ENCODE measurements around the gene ACADSB. TPM values are rescaled to one million over a fixed set of nuclear protein-coding genes. Genes with fewer than 3 reads are reported as not detected.

ACADSB gene
- total RNA-seq, 1 experiment from 2014 or later, result 11.9 TPM

GRCh38 chr10:123061865-123062264 lies 53.1 kb downstream of the ACADSB start:
- DNase-seq (ENCODE audit: unreplicated experiment), result no peak
- POLR2A ChIA-PET, result no interaction called here
- no TSS peak for BruUV-seq (replicated peaks)
- peaks cover 13% of the 10 kb centered on the region for H3K27me3 Mint-ChIP-seq (ENCODE audit: insufficient read depth, unreplicated experiment)
- H3K36me3 Mint-ChIP-seq (ENCODE audit: insufficient read depth, unreplicated experiment), result no peaks in the 10 kb centered on the region
- H3K4me1 Mint-ChIP-seq (ENCODE audit: insufficient read depth, unreplicated experiment), result no peaks in the 10 kb centered on the region
- H3K4me3 Mint-ChIP-seq (ENCODE audit: unreplicated experiment), result no peak overlapping the region
- CTCF ChIA-PET, result no interaction called here
- TF ChIP-seq CTCF (IDR thresholded peaks at IDR 0.05; ENCODE audit: unreplicated experiment), result no peak
- H3K27ac Mint-ChIP-seq (ENCODE audit: low read depth, unreplicated experiment), result no peak overlapping the region
- intact Hi-C loops (cut with micrococcal nuclease), result no loop called here
- H3K9me3 Mint-ChIP-seq (ENCODE audit: unreplicated experiment), result no peaks in the 10 kb centered on the region

GRCh38 chr10:123062726-123063125 lies 53.9 kb downstream of the ACADSB start:
- no peak for TF ChIP-seq CTCF (IDR thresholded peaks at IDR 0.05; ENCODE audit: unreplicated experiment)
- POLR2A ChIA-PET, result no interaction called here
- Mint-ChIP-seq H3K9me3 (ENCODE audit: unreplicated experiment) (no peaks in the 10 kb centered on the region), H3K27me3 (ENCODE audit: insufficient read depth, unreplicated experiment) (peaks cover 13% of the 10 kb centered on the region), H3K4me1 (ENCODE audit: insufficient read depth, unreplicated experiment) (no peaks in the 10 kb centered on the region), H3K36me3 (ENCODE audit: insufficient read depth, unreplicated experiment) (no peaks in the 10 kb centered on the region), H3K4me3 (ENCODE audit: unreplicated experiment) (no peak overlapping the region), H3K27ac (ENCODE audit: low read depth, unreplicated experiment) (no peak overlapping the region)
- CTCF ChIA-PET, result no interaction called here
- no TSS peak for BruUV-seq (replicated peaks)
- DNase-seq (ENCODE audit: unreplicated experiment), result peak; percentile 41
- intact Hi-C loops (cut with micrococcal nuclease), result no loop called here

GRCh38 chr10:123068087-123068853 lies 59.5 kb downstream of the ACADSB start:
- Mint-ChIP-seq H3K9me3 (ENCODE audit: unreplicated experiment) (no peaks in the 10 kb centered on the region), H3K4me3 (ENCODE audit: unreplicated experiment) (no peak overlapping the region), H3K27ac (ENCODE audit: low read depth, unreplicated experiment) (no peak overlapping the region), H3K4me1 (ENCODE audit: insufficient read depth, unreplicated experiment) (no peaks in the 10 kb centered on the region), H3K27me3 (ENCODE audit: insufficient read depth, unreplicated experiment) (peaks cover 28% of the 10 kb centered on the region), H3K36me3 (ENCODE audit: insufficient read depth, unreplicated experiment) (no peaks in the 10 kb centered on the region)
- intact Hi-C loops (cut with micrococcal nuclease), result no loop called here
- ChIA-PET POLR2A (no interaction called here), CTCF (interaction anchor here (0.6 to 2.5 kb wide), 4 partner anchors 15 to 1234 kb away, joined by 3 to 13 read pairs (median 5); no protein-coding TSS in a partner anchor)
- TF ChIP-seq CTCF (IDR thresholded peaks at IDR 0.05; ENCODE audit: unreplicated experiment), result no peak
- BruUV-seq (replicated peaks), result no TSS peak
- DNase-seq (ENCODE audit: unreplicated experiment), result no peak

GRCh38 chr10:123069246-123069986 lies 60.6 kb downstream of the ACADSB start:
- Mint-ChIP-seq H3K27me3 (ENCODE audit: insufficient read depth, unreplicated experiment) (peaks cover 28% of the 10 kb centered on the region), H3K4me1 (ENCODE audit: insufficient read depth, unreplicated experiment) (no peaks in the 10 kb centered on the region), H3K36me3 (ENCODE audit: insufficient read depth, unreplicated experiment) (no peaks in the 10 kb centered on the region), H3K27ac (ENCODE audit: low read depth, unreplicated experiment) (no peak overlapping the region), H3K9me3 (ENCODE audit: unreplicated experiment) (no peaks in the 10 kb centered on the region), H3K4me3 (ENCODE audit: unreplicated experiment) (no peak overlapping the region)
- DNase-seq (ENCODE audit: unreplicated experiment), result no peak
- CTCF ChIA-PET, result no interaction called here
- TF ChIP-seq CTCF (IDR thresholded peaks at IDR 0.05; ENCODE audit: unreplicated experiment), result no peak
- intact Hi-C loops (cut with micrococcal nuclease), result no loop called here
- POLR2A ChIA-PET, result no interaction called here
- BruUV-seq (replicated peaks), result no TSS peak
